Right forelimb (tissue), 1 donor: Measurements from ENCODE around the gene CCDC40.

Source experiments
- DNase-seq: peaks from one replicate; pipeline ENCODE4 v3.0.0-alpha.2; 2018

Gene CCDC40

GRCh38 chr17:80117491-80118401, 81.3 kb downstream of the CCDC40 start:
- peak; percentile 12 for DNase-seq

- no peak for DNase-seq
Measured at GRCh38 chr17:80118601-80119270, 82.3 kb downstream of the CCDC40 start.

DNA sequence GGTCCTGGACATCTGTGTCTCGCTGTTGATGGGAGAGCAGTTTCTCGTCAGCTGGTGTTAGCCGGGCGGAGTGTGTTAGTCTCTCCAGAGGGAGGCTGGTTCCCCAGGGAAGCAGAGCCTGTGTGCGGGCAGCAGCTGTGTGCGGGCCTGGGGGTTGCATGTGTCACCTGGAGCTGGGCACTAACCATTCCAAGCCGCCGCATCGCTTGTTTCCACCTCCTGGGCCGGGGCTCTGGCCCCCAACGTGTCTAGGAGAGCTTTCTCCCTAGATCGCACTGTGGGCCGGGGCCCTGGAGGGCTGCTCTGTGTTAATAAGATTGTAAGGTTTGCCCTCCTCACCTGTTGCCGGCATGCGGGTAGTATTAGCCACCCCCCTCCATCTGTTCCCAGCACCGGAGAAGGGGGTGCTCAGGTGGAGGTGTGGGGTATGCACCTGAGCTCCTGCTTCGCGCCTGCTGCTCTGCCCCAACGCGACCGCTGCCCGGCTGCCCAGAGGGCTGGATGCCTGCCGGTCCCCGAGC, 82.9 kb downstream of the CCDC40 start:
- no peak for DNase-seq

DNA sequence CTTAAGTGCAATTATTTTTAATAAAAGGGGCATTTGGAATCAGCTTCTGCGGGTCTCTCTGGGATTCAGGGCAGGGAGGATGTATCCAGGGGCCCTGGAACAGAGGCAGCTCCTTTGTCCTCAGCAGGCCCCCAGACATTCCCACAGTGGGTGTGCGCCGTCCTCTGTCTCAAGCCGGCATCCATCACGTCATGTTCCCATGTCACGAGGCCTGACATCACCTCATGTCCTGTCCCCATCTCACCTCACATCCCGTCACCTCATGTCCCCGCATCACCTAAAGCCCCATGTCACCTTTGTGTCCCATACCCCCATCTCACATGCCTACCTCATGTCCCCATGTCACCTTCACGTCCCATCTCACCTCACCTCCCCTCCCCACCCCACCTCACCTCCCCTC, 83.4 kb downstream of the CCDC40 start:
- DNase-seq, result no peak

DNA sequence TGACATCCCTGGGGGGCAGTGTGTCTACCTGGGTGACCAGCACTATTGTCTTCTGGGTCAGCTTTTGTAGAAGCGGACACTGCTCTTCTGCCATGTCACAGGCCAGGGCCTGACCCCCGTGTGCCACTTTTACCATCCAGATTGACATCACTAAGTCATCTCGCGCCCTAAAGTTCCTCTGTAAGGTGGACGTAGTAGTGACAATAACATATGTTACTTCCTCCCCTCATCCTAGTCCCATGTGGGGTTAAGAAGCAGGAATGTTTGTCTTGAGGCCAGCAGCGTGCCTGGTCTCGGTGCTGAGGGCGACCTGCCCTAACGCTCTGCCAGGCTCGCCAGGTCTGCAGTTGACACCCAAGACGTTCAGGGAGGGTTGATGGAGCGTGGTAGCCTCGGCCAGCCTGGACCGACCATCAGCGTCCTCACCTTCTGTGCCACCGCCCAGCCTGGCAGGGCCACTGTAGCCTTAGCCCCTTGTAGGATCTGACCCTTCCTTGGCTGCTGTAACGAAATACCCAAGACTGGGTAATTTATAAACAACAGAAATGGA, 85.7 kb downstream of the CCDC40 start:
- DNase-seq, result no peak

DNA sequence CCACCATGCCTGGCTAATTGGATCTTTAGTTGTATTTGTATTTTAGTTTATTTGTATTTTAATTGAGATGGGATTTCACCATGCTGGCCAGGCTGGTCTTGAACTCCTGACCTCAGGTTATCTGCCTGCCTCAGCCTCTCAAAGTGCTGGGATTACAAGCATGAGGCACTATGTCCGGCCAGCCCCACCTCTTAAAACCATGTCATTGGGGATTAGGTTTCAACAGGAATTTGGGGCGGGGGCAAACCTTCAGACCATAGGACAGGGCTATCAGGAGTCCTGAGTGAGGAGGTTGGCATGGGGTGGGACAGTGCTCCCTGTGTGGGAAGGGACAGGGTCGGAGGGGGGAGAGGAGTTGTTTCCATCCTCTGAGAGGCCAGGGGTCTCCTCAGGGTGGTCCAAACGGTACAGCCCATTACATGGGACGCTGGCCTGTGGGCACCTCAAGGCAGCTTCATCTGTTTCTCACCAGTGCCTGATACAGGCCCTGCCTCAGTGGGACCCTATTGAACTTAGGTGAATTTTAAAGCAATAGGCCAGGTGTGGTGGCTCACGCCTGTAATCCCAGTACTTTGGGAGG, 86.6 kb downstream of the CCDC40 start:
- DNase-seq, result no peak

DNA sequence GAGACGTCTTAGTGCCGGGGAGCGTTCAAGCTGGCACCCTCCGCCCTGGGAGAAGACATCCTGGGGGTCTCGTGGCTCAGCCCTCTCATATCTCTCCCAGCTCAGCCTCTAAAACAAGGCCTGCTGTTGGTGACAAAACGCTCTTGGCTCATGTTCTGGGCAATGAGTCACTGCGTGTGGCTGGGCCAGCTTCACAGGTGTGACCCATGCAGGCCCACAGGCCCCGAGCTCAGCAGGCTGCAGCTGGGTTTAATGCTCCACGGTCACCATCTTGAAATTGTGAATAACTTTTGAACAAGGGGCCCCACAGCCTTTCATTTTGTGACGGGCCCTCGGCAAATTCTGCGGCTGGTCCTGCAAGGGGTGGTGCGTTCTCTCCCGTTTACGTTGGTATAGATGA, 87.3 kb downstream of the CCDC40 start:
- no peak for DNase-seq

DNA sequence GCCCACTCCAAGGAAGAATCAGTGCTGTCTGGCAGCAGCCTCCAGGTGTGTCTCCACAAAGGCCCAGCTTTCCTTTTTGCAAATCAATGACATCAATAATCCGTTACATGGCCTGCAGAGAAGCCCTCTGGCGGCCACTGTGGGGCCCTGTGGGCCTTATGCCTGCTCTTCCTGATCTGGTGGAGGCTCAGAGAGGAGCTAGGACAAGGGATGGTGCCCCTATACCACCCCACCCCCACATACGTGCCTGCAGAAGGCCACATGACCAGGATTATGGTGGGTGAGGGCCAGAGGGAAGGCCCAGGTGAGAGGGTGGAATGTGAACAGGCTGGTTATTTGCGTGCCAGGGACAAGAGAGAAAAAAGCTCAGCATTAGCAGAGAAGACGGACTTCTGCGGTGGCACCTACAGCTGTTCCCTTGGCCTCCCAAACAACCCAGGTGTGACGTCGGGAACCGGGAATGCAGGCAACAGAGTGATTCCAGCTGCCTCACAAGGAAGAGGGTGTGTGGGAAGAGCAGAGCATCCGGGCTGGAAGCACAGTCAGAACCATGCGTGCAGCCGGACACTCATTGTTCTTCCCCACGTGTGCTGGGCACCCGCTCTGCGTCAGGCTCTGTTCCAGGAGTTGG, 88.0 kb downstream of the CCDC40 start:
- no peak for DNase-seq

- DNase-seq, result no peak
Measured at GRCh38 chr17:80125656-80126448, 89.4 kb downstream of the CCDC40 start.

GRCh38 chr17:80126449-80126715, 89.9 kb downstream of the CCDC40 start:
- DNase-seq, result no peak

GRCh38 chr17:80129006-80129565, 92.6 kb downstream of the CCDC40 start:
- no peak for DNase-seq

DNA sequence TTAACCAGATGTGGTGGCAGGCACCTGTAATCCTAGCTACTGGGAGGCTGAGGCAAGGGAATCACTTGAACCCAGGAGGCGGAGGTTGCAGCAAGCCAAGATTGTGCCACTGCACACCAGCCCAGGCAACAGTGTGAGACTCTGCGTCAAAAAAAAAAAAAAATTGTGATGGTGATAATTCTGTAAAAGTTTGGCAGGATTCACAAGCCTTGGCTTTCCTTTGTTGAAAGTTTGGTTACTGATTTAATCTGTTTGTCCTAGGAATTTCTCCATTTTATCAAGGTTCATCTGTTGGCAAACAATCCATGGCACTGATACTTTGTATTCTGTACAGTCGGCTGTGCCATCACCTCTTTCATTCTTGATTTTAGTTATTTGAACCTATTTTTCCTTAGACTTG, 94.5 kb downstream of the CCDC40 start:
- DNase-seq, result no peak

GRCh38 chr17:80132906-80133625, 96.6 kb downstream of the CCDC40 start:
- DNase-seq, result no peak

DNA sequence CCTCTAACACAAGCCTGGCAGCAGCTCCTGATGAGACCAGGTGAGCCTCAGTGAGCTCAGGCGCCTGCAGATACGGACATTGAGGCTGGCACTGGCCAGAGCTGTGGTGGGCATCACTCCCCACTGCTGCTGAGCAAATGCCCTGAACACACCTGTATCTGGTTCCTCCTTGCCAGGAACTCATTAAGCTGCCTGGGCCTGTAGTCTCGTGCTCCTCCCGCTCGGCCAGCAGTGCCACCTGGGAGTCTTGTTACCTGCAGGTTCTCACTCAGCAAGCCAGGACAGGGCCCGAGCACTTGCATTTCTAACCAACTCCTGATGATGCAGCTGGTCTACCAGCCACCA, 97.2 kb downstream of the CCDC40 start:
- no peak for DNase-seq

DNA sequence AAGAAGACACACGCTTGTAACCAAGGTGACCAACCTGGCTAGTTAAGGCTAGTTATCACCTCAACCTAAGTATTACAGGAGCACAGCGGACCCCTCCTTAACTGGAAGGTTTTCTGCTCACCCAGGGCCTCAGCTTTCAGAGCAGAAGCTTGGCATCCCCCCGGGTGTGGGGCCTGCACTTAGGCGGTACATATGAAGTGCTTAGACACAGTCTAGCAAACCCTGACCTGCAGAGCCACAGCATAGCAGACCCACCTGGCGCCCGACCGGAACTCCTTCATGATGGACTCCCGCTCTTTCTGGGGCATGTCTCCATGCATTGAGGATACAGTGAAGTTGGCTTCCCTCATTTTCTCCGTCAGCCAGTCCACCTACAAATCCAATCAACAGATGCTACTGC, 100.7 kb downstream of the CCDC40 start:
- DNase-seq, result no peak

DNA sequence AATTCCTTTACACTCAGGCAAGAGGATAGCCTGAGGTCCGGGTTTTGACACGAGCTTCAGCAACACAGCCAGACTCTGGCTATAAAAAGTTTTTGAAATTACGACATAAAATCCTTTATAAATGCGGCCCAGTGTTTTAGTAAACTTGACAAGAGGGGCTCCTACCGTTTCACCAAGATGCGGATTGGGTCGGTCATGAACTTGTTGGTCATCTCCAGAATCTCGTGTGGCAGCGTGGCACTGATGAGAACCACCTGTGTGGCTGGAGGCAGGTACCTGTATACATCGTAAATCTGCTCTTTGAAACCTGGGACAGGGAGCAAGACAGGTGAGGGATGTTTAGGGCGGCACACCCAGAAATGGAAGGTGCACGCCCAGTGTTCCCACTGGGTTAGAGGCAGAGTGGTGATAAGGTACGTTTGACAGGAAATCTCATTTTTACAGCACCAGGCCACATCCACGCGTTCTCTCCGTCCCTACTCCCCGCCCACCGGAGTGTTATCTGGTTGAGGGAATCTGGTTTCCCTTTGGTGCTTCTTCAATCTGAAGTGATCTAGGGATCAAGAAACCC, 102.5 kb downstream of the CCDC40 start:
- no peak for DNase-seq

GRCh38 chr17:80141463-80142165, 105.2 kb downstream of the CCDC40 start:
- no peak for DNase-seq

DNA sequence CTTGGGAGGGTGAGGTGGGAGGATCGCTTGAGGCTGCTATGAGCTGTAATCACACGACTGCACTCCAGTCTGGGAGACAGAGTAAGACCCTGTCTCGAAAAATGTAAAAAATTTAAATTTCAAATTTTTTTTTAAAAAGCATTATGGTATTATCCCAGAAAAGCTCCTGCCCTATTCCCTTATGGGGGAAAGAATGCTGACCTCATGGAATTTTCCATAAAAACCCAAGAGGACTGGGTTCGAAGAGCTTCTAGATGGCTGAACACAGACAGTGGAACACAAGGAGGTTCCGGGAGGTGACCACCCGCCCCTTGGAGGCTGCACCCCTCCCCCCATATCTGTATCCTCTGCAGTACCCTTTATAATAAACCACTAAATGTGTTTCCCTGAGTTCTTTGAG, 106.5 kb downstream of the CCDC40 start:
- DNase-seq, result no peak

- no peak for DNase-seq
Measured at GRCh38 chr17:80145076-80146075, 108.9 kb downstream of the CCDC40 start.
